Measurements from ENCODE around the gene NFRKB.
A peak's percentile ranks its signal among the peaks of the same experiment; 100 is the strongest.

The NFRKB gene

GRCh38 chr11:129895126-129896041 lies at the start of gene NFRKB:
Gene NFRKB (minus strand): TSS chr11:129895578. CDS start chr11:129892849, 2,729 bp downstream.
- DNase-seq (ENCODE audit: low spot score) = peak; percentile 83

DNA sequence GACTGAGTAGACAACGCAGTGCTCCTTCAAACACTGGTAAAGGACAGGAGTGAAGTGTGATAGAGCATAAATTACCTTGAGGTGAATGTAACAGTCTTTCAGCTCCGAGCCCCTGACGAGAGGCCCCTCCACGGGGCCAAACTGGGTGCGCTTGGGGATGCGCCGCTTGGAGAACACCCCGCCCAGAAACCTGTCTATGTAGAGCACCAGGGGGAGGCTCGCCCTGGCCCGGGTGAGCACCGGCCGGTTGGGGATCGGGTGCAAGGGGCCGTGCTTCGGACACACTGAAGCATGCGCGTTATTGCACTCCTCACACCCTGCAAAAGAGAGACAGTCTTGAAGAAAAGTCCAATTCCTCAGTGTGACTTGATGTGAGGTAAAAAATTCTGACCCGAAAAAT lies 49.3 kb upstream of the NFRKB start:
- DNase-seq (ENCODE audit: low spot score) = no peak

- no peak for DNase-seq (ENCODE audit: low spot score)
These were observed 47.7 kb upstream of the NFRKB start for GRCh38 chr11:129943036-129943435.

DNA sequence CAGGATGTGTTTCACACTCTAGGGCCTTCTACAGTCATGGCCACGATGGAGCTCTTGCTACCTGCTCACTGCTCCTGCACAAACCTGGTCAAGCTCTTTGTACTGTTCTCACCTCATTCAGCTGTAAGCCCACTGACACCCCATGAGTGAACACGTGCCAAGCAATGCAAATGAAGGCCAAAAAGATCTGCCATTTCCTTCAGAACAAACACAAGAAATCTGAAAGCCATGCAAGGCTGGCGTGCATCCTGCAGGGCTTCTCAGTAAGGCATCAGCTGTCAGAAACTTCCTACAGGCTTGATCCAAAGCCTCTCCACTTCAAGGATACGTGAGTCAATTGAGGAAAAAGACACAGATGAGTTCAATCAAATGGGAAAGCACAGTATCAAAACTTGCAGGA lies 44.1 kb upstream of the NFRKB start:
- DNase-seq (ENCODE audit: low spot score) = no peak

DNA sequence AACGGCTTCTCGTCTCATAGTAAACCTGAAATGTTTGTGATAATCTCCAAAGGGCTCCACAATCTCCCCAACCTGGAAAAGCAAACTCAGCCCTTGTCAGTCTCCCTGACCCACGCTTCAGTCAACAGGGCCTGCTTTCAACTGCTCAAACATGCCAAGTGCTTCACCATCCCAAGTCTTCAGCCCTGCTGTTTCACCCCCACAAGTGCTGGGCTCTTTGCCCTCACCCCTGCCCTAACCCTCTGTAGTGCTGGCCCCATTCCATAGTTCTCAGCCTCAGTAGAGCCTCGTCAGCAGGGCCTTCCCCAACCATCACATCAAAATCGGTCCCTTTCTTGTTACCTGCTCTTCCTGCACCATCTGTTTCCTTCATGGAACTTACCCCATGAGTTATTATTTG lies 43.4 kb upstream of the NFRKB start:
- DNase-seq (ENCODE audit: low spot score) = no peak

GRCh38 chr11:129937592-129938238 lies 42.3 kb upstream of the NFRKB start:
- no peak for DNase-seq (ENCODE audit: low spot score)

DNA sequence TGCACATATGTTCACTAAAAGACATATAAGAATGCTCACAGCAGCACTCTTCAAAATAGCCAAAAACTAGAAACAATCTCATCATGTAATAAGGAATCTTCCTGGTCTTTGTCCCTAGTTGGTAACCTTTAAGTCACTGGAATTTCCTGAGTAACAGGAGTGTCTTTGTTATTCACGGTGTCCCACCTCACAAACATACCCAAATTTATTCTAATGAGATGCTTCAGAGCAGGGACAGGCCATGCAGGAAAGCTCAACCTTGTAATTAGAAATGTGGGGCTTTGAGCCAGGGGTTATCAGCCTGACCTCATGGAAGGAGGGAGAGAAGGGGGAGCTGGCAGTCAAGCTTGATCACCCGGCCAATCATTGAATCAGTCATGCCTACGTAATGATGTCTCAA lies 40.3 kb upstream of the NFRKB start:
- no peak for DNase-seq (ENCODE audit: low spot score)

DNA sequence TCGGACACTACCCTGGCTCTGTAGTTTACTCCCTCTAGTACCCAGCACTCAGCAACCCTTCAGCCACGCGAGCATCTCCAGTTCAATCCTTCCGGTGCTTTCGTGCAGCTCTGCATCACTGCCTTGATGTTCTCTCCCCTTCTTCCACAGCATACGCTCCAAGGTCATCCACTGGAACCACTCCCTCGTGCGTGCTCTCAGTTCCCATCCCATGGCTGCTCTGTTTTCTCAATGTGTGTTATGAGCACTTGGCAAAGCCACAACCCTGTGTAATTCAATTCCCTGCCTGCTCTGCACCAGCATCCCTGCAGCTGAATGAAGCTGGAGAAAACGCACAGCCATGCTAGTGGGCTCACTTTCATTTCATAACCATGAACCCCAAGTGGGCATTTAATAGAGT lies 38.5 kb upstream of the NFRKB start:
- DNase-seq (ENCODE audit: low spot score) = no peak

DNA sequence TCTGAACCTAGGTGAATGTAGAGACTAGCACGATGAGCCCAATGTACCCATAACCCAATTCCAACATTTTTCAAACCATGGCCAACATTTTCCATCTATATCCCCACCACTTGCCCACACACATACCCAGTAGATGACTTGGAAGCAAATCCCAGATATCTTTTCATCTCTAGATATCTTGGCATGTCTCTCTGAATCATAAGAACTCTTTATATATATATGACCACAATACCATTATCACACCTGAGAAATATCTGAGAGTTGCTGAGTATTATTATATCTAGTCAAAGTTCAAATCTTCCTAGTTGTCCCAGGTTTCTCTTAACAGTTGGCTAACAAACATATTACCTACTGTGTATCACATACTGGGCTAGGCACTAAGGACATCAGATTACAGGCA lies 37.9 kb upstream of the NFRKB start:
- no peak for DNase-seq (ENCODE audit: low spot score)

- DNase-seq (ENCODE audit: low spot score) = no peak
These were observed 37.1 kb upstream of the NFRKB start for GRCh38 chr11:129932381-129933067.

- no peak for DNase-seq (ENCODE audit: low spot score)
These were observed 35.4 kb upstream of the NFRKB start for GRCh38 chr11:129930743-129931142.

GRCh38 chr11:129930296-129930695 lies 34.9 kb upstream of the NFRKB start:
- no peak for DNase-seq (ENCODE audit: low spot score)

DNA sequence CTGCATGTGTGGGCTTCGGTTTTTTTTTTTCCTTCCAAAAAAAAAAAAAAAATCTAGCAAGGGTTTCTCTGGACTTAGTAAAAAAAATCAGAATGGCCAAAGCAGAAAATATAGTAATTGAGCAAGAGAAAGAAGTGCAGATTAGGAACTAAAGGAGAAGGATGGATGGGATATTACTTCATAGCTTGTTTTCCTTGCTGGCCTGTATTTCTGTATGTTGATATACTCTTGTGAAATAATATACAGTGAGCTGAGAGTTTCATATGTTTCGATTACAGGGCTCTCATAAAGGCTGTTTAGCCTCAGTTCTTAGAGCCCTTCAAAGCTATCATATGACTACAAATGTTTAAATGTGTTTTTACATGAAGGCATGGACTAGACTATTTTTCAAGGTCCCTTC lies 34.3 kb upstream of the NFRKB start:
- DNase-seq (ENCODE audit: low spot score) = no peak

DNA sequence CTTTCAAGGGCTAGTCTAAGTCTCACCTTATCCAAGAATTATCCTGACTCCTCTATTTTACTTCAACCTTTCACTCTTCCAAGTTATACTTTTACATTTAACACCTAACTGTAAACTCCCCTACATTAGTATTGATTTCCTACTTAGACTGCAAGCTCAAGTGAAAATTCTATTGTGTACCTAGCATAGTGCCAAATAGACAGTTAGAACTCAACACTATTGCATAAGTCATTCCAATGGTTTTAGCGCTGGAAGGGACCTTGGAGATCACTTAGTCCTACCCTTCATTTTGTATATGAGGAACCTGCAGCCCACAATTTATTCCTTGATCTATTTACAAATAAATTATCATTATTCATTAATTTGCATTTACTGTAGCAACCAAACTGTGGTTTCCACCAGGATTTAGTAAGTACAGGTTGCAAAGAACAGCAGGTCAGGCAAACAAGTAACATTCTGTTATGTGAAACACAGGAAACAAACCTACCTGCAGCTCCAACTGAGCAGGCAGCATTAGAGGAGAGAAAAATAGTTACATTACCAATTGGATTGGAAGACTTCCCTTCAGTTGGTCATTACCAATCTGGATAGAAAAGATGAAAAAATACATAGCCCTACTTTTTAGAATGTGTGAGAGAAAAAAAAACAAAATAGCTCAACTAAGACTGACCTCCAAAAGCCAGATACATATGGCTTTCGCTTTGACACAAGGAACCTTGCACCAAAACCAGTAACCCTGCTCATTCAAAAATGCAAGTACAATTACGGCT lies 33.7 kb upstream of the NFRKB start:
- DNase-seq (ENCODE audit: low spot score) = no peak

GRCh38 chr11:129922674-129923073 lies 27.3 kb upstream of the NFRKB start:
- DNase-seq (ENCODE audit: low spot score) = no peak

DNA sequence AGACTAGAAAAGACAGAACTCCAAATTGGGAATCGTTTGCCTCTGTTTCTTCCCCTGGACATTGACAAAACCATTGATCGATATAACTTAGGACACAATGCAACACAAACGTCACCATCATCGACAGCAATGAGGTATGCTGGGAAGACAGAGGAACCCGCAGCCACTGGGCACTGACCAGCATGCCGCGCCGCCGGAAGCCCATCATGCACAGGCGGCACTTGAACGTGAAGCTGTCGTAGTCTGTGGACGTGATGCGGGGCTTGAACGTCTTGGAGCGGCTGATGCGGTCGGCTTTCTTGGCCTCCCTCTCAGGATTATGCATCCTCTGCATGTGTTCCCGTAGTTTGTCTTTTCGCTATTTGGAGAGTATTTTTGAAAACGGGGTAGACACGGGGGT lies 23.0 kb upstream of the NFRKB start:
- no peak for DNase-seq (ENCODE audit: low spot score)

GRCh38 chr11:129917231-129917630 lies 21.9 kb upstream of the NFRKB start:
- DNase-seq (ENCODE audit: low spot score) = no peak

- no peak for DNase-seq (ENCODE audit: low spot score)
These were observed 15.9 kb upstream of the NFRKB start for GRCh38 chr11:129911298-129911697.

DNA sequence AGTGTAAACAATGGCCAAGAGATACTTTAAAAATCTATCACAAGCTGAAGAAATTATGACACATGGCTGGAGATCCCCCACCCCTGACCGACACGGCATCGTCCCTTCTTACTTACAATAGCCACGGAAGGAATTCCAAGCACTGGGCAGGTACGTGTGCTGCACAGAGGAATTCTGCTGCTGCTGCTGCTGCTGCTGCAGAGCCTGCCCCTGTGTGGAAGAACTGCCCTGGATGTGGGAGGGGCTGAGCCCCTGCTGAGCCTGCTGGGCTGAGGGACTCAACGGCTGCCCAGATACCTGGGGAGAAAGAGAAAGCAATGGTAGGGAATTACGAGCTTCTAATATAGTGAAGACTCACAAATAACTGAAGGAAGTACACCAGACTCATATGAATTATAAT lies 15.0 kb upstream of the NFRKB start:
- no peak for DNase-seq (ENCODE audit: low spot score)

GRCh38 chr11:129905402-129905801 lies 10.0 kb upstream of the NFRKB start:
- no peak for DNase-seq (ENCODE audit: low spot score)

DNA sequence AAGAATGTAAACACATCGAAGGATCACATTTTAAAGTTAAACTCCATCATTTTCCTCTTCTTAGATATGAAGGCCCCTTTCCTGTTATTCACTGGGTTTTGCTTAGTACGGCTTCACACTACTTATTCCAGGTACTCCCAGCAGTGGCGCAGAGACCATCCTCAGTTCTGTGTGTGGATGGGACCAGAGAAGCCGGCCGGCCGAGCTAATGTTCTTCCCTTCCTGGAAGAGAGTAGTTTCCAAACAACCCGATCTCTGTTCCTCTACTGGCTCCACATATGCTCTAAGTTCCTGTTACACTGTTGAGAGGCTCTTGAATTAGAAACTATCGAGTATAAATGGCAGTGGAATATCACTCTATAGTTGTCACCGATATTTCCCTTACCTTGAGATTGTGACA lies 684 bp upstream of the NFRKB start:
- no peak for DNase-seq (ENCODE audit: low spot score)
